HG03066 (cell line): Measurements from ENCODE around the gene TNRC18.
"Not testable (repeated sequence)": the region's sequence is repeated elsewhere in the genome, so short reads cannot be mapped to it uniquely, and the experiment has no call there.

Source experiments
- ATAC-seq: cut with Tn5 transposase; IDR thresholded peaks from one replicate; pipeline ENCODE4 v1.9.1; 2021; ENCODE audit warnings: low read depth; ENCODE audit not compliant: unreplicated experiment

The TNRC18 gene

DNA sequence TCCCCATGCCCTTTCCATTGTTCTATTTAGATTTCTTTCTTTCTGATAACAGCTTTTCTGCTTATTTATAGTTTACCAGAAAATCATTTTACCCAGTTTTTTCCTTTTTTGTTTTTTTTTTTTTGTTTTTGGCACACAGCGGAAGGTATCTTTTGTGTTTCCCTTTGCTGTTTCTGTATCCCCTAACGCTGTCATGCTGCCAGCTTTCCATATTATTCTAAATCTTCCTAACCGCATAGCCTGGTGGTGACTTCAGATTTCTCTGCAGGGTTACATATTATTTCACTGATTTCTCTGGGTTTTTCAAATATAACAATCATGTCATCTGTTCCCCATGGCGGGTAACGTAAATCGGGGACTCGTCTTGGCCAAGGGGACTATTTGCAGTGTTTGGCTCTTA is 144.9 kb downstream of the TNRC18 start:
- ATAC-seq, result no peak

DNA sequence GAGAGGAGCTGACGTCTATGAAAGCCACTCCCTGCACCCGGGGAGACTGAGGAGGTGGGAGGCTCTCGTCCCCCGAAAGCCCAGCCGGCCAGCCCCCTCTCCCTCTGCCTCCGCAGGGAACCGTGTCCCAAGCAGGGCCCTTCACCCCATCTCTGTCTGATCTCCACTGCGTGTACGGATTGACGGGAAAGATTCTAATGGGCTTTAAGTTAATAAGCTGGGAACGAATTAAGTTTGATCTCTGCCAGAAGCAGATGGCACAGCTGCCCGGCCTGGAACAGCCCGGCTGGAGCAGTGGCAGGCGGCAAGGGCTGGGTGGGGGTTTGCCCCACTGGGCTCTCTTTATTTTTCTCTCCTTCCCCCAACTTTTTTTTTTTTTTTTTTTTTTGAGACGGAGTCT is 147.0 kb downstream of the TNRC18 start:
- no peak for ATAC-seq

DNA sequence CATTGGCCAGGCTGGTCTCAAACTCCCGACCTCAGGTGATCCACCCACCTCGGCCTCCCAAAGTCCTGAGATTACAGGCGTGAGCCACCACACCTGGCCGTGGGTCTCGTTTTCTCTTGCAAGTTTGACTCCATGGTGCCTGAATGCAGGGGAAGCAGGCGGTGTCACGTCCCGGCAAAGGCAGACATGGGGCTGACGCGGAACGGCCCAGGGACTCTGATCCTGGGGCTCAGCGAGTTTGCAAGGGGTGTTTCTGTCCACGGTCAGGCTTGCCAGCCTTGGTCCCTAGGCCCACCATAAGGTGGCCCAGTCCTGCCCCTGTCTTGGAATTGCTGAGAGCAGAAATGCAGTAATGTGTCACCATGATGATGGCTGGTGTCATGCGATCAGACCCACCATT is 147.5 kb downstream of the TNRC18 start:
- ATAC-seq, result not testable (repeated sequence)

DNA sequence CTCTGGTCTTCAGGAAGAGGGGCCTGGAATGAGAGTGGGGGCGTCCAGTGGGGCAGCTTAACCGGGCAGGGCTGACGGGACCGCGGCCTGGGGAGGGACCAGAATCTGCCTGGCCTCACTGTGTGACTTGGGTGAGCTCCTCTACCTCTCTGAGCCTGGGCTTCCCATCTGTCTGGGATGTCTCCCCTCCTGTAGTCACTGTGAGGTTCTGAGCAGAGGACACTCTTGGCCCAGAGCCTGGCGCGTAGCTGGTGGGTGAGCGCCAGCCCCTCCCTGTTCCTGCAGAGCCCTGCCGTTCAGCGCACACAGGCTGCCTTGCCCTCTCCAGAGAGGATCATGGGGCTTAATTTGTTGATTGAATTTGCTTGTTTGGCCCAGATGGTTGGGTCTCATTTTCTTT is 148.1 kb downstream of the TNRC18 start:
- not testable (repeated sequence) for ATAC-seq

DNA sequence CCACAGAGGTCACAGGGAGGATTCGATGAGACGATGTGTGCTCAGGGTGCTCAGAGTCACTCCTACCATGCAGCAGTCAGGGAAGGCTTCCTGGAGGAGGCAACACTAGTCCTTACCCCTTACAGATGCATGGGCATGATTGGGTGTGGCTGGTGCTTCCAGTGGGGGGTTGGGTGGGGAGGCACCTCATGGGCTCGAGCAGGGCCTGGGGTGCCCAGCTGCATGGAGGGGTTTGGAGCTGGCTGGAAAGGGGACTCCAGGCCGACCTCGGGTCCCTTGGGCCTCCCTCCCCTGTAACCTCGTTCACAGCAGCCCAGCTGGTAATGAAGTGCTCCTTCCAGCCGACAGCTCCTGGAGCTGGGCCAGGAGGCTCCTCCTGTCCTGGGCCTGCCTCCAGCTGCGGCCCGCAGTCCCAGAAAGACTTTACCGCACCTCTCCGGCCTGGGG is 148.6 kb downstream of the TNRC18 start:
- ATAC-seq, result not testable (repeated sequence)

DNA sequence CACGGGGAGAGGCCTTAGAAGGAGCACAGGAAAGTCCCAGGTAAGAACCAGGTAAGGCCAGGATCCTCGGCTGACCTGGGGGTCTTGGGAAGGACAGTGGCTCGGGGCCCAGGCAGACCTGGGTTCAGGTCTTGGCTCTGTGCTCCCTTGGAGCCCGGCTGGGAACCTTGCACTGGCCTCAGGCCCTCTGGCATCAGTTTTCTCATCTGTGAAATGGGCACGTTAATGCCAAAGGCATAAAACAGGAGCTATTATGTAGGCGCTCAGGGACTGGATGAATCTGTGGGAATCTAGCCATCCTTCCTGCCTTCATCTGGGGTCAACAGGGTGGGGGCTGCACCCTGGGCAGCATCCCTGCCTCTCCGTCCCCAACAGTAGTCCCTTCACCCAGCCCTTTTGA is 149.2 kb downstream of the TNRC18 start:
- ATAC-seq, result no peak

DNA sequence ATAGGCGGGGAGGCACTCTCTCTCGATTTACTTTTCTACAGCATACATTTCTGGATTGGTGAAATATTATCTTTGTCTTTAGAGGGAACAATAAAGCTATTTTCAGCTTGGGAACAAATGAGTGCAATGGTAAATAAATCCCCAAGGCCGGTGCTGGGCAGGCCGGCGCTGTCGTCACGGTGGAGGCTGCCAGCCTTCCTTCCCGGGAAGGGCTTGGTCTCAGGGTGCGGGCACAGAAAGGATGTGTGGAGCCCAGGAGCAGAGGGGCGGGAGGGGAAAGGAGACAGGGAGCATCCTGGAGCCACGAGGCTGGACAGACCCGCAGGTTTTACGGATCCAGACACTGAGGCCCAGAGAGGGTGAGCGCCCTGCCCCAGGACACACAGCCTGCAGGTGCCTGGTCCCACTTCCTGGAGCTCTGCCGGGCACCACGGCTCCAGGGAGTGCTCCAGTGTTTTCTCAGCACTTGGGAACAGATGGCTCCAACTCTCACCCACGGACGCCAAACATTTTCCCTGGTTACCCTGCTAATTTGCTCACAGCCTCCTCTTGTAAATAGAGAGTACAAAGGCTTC is 149.7 kb downstream of the TNRC18 start:
- ATAC-seq, result not testable (repeated sequence)

DNA sequence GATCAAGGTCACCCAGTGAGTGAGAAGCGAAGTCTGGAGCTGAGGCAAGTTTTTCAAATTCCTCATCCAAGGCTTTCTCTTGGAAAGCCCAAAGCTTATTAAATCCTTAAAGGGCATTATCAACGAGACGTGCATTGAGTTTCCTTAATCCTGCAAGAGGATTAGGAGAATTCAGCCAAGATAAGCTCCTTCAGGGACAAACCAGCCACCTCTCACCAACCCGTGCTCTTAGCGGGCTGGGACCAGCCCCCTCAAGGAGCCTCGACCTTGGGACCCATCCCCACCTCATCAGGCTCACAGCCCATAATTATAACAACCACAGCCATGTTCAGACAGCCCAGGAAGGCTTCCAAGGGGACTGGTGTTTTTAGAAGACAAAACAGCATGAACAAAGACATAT is 152.8 kb downstream of the TNRC18 start:
- ATAC-seq, result no peak

DNA sequence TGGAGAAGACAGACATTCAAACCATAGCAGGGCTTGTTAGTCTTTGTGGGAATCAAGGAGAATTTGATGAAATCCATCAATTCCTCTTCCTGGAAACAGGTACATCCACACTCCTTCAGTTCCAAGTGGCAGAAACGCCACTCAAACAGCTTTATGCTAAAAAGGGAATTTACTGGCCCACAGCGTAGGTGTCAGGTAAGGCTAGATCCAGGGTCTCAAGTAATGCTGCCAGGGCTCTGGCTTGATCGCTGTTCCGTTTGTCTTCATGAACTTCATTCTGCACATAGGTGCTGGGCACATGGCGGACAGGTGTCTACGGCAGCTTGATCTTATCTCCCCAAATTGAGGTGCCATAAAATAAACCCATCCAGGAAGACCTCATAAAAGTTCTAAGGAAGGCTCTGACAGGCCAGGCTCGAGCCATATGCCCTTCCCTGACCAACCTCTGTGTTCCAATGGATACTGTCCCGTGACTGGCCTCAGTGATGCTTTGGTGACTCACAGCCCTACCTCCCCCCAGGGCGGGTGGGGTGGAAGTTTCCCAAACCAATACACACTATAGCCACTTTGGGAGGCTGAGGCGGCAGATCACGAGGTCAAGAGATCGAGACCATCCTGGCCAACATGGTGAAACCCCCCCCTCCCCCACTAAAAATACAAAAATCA is 153.5 kb downstream of the TNRC18 start:
- ATAC-seq, result not testable (repeated sequence)

DNA sequence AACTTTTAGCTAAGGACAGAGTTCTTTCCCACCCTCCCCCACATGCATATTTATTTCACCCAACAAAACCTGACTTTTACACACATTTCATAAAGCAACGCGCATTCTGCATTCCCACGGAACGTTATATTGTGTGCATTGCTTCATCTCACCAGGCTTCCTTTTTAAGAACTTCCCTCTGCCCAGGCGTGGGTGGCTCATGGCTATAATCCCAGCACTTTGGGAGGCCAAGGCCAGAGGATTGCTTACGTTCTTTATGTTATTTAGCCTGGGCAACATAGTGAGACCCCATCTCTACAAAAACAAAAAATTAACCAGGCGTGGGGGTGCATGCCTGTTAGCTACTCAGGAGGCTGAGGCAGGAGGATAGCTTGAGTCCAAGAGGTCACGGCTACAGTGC is 155.8 kb downstream of the TNRC18 start:
- not testable (repeated sequence) for ATAC-seq

DNA sequence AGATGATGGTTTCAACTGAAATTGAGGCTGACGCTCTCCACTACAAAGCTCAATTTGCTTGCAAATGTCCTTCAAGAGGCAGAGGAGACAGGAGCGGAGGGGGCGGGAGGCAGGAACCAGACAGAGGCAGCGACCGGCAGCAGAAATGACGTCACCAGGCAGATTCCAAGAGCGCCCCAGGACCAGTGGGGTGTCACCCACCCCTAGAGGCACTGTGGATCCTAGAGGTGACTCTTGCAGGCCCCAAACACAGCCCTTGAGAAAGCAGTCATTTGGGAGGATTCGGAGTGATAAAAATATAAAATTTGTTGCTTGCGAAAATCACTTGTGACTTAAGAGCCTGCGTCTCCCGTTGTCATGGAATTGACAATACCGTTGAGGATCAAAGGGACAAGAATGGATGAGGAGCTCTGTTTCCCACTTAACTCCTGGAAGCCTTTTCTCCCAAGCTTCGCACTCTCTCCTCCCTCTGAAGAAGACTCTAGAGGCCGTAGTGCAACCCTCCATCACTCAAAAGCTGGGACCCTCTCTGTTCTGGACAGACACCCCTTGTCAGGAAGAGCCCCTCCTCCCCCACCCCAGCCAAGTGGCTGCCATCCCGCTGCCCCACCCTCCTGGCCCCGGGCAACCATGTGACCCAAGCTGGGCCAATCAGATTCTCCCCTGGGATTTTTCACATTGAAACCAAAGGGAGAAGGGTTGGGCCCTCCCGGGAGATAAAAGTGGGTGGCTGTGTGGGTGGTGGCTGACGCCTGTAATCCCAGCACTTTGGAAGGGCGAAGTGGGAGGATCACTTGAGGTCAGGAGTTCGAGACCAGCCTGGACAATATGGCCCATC is 157.2 kb downstream of the TNRC18 start:
- no peak for ATAC-seq

DNA sequence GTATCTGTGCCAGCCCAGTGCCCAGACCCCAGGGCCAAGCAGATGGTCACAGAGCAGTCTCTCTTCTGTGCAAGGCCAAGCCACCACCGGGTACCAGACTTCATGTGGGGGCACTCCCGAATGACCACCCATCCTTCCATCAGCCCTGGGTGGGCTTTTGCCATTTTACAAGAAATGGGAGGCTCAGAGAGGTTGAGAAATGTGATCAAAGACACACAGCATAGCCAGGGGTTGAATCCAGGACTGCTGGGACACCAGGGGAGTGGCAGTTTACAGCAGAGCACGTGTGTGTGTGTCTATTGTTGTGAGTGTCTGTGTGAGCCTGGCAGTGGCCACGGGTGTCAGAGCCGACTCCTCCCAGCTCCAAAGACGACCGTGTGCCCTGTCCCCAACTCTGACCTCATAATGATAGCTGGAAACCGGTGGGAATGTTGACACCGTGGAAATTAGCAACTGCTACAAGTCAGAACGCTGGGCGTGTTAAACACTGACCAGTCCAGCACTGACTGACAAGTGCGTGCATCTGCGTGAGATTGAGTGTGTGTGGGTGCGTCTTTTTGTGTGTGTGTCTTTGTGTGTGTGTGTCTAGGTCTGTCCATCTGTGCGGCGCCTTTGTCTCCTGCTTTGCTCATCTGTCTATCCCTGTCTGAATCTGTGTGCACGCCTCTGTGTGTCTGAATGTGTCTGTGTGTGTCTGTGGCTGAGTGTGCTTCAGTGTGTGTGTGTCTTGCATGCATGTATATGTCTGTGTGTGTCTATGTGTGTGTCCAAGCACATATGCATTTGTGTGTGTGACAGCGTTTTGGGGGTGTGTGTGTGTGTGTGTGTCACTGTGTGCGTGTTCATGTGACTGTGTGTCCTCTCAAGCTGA is 158.1 kb downstream of the TNRC18 start:
- ATAC-seq, result no peak

DNA sequence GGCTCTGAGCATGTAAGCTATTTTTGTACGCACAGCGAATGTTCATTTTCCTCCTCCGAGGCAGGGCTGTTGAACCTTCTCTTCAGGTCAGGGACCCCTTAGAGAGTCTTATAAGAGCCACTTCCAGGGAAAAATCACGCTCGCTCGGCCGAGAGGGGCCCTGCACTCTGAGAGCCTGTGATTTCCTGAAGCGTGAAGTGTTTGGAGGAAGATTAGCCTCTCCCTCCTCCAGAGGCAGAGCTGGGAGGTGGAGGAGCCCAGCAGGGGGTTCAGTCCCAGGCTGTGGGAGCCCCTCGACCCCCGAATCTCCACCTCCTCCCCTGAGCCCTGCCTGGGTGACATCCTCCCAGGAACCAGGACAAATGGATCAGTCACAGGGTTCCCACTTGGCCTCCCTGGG is 160.6 kb downstream of the TNRC18 start:
- not testable (repeated sequence) for ATAC-seq

DNA sequence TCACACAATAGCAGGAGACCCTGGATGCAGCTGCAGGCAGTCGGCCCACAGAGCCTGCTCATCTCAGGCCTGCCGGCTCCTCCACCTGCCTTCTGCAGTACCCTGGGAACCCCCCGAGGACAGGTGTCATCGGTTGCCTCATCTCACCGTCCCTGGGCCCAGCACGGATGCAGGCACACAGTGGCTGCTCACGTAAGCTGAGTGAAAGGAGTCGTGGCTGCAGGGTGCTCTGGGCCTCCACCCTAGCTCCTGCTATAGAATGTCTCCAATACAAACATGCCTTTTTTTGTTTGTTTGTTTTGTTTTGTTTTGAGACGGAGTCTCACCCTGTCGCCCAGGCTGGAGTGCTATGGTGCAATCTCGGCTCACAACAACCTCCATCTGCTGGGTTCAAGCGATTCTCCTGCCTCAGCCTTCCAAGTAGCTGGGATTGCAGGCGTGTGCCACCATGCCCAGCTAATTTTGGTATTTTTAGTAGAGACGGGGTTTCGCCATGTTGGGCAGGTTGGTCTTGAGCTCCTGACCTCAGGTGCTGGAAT is 163.0 kb downstream of the TNRC18 start:
- not testable (repeated sequence) for ATAC-seq
